H9 (cell line): Measurements from ENCODE around the gene ETFB. TPM values are rescaled to one million over a fixed set of nuclear protein-coding genes. Genes with fewer than 3 reads are reported as not detected.

Source experiments
- DNase-seq: peaks from one replicate; pipeline ENCODE4 v3.0.0-alpha.2; 2017
- H2AFZ ChIP-seq: one replicate; pipeline ENCODE4 v1.6.1; 2013; ENCODE audit warnings: mild to moderate bottlenecking, low read length, control low read depth, moderate library complexity
- H2AK5ac ChIP-seq: 2 replicates; pipeline ENCODE4 v1.6.1; 2013; ENCODE audit warnings: low read length, control low read depth, mixed read lengths; ENCODE audit not compliant: insufficient read length
- H2BK120ac ChIP-seq: one replicate; pipeline ENCODE4 v1.6.1; 2013; ENCODE audit warnings: low read depth, mild to moderate bottlenecking, low read length, control low read depth, inconsistent platforms; ENCODE audit not compliant: poor library complexity, severe bottlenecking
- H2BK12ac ChIP-seq: 2 replicates; pipeline ENCODE4 v1.6.1; 2013; ENCODE audit warnings: low read length, control low read depth, mixed read lengths, low read depth; ENCODE audit not compliant: insufficient read length
- H2BK15ac ChIP-seq: 2 replicates; pipeline ENCODE4 v1.6.1; 2013; ENCODE audit warnings: low read depth, low read length, control low read depth
- H2BK20ac ChIP-seq: one replicate; pipeline ENCODE4 v1.6.1; 2013; ENCODE audit warnings: low read depth, mild to moderate bottlenecking, low read length, control low read depth, inconsistent platforms; ENCODE audit not compliant: poor library complexity, severe bottlenecking
- H2BK5ac ChIP-seq: 2 replicates; pipeline ENCODE4 v1.6.1; 2013; ENCODE audit warnings: low read length, control low read depth, mixed read lengths; ENCODE audit not compliant: insufficient read length
- H3K14ac ChIP-seq: 2 replicates; pipeline ENCODE4 v1.6.1; 2013; ENCODE audit warnings: low read length, control low read depth; ENCODE audit not compliant: insufficient read depth
- H3K18ac ChIP-seq: 2 replicates; pipeline ENCODE4 v1.6.1; 2013; ENCODE audit warnings: low read depth, mild to moderate bottlenecking, mixed read lengths, low read length, control low read depth; ENCODE audit not compliant: insufficient read length
- H3K23ac ChIP-seq: 2 replicates; pipeline ENCODE4 v1.6.1; 2013; ENCODE audit warnings: low read length, control low read depth, mixed read lengths, low read depth; ENCODE audit not compliant: insufficient read length
- H3K23me2 ChIP-seq: 2 replicates; pipeline ENCODE4 v1.6.1; 2013; ENCODE audit warnings: low read depth, mild to moderate bottlenecking, mixed read lengths, low read length, control low read depth; ENCODE audit not compliant: insufficient read length, poor library complexity, severe bottlenecking
- H3K27ac ChIP-seq: 2 replicates; pipeline ENCODE4 v1.5.1; 2013; ENCODE audit warnings: low read length, control low read depth, mixed read lengths, low read depth; ENCODE audit not compliant: insufficient read length
- H3K27me3 ChIP-seq: 2 replicates; pipeline ENCODE4 v1.6.1; 2013; ENCODE audit warnings: low read length, control low read depth, inconsistent platforms; ENCODE audit not compliant: insufficient read depth
- H3K4ac ChIP-seq: 2 replicates; pipeline ENCODE4 v1.6.1; 2013; ENCODE audit warnings: low read depth, mild to moderate bottlenecking, control low read depth, inconsistent platforms, low read length, moderate library complexity
- H3K4me1 ChIP-seq: 2 replicates; pipeline ENCODE4 v1.6.1; 2013; ENCODE audit warnings: low read length, control low read depth, inconsistent platforms; ENCODE audit not compliant: insufficient read depth
- H3K4me2 ChIP-seq: 2 replicates; pipeline ENCODE4 v1.6.1; 2013; ENCODE audit warnings: low read length, control low read depth, mixed read lengths; ENCODE audit not compliant: insufficient read length, insufficient read depth
- H3K56ac ChIP-seq: 2 replicates; pipeline ENCODE4 v1.6.1; 2013; ENCODE audit warnings: low read depth, mild to moderate bottlenecking, mixed read lengths, low read length, control low read depth; ENCODE audit not compliant: insufficient read length
- H3K79me1 ChIP-seq: 2 replicates; pipeline ENCODE4 v1.6.1; 2013; ENCODE audit warnings: low read depth, mild to moderate bottlenecking, moderate library complexity, low read length, control low read depth, inconsistent platforms; ENCODE audit not compliant: insufficient read depth, poor library complexity, severe bottlenecking
- H3K79me2 ChIP-seq: 2 replicates; pipeline ENCODE4 v1.6.1; 2013; ENCODE audit warnings: low read length, control low read depth, inconsistent platforms; ENCODE audit not compliant: insufficient read depth
- H3K9ac ChIP-seq: 2 replicates; pipeline ENCODE4 v1.6.1; 2013; ENCODE audit warnings: low read length, control low read depth, mixed read lengths; ENCODE audit not compliant: insufficient read length; ENCODE audit errors: extremely low read depth
- H3K9me3 ChIP-seq: one replicate; pipeline ENCODE4 v1.6.1; 2013; ENCODE audit warnings: low read depth, low read length, inconsistent platforms; ENCODE audit not compliant: control insufficient read depth
- H3T11ph ChIP-seq: one replicate; pipeline ENCODE4 v1.6.1; 2013; ENCODE audit warnings: mild to moderate bottlenecking, low read length, control low read depth, inconsistent platforms
- H4K20me1 ChIP-seq: one replicate; pipeline ENCODE4 v1.6.1; 2013; ENCODE audit not compliant: control insufficient read depth, insufficient read length, insufficient read depth
- H4K5ac ChIP-seq: 2 replicates; pipeline ENCODE4 v1.6.1; 2013; ENCODE audit warnings: low read depth, mild to moderate bottlenecking, mixed read lengths, low read length, control low read depth; ENCODE audit not compliant: insufficient read length
- H4K8ac ChIP-seq: replicated peaks from 2 replicates; pipeline ENCODE4 v1.6.1; 2013; ENCODE audit warnings: low read length, control low read depth, mixed read lengths, low read depth; ENCODE audit not compliant: insufficient read length
- H4K91ac ChIP-seq: 2 replicates; pipeline ENCODE4 v1.6.1; 2013; ENCODE audit warnings: low read depth, mild to moderate bottlenecking, moderate library complexity, mixed read lengths, low read length, control low read depth; ENCODE audit not compliant: insufficient read length
- H3K27ac Mint-ChIP-seq, 3 experiments: 2 replicates in 2 of 3; 3 replicates in 1 of 3; pipeline ENCODE4 v1.8.0; 2020 to 2021; ENCODE audit warnings: mixed read lengths in 3 of 3, mild to moderate bottlenecking in 1 of 3, moderate library complexity in 1 of 3
- H3K27me3 Mint-ChIP-seq: 2 replicates; pipeline ENCODE4 v1.8.0; 2021; ENCODE audit warnings: low read depth, mild to moderate bottlenecking, moderate library complexity, mixed read lengths
- H3K36me3 Mint-ChIP-seq, 3 experiments: 2 replicates in 2 of 3; 3 replicates in 1 of 3; pipeline ENCODE4 v1.8.0; 2020 to 2021; ENCODE audit warnings: low read depth in 3 of 3, mixed read lengths in 3 of 3; ENCODE audit not compliant: insufficient read depth in 1 of 3
- H3K4me1 Mint-ChIP-seq, 2 experiments: 2 replicates each; pipeline ENCODE4 v1.8.0; 2020; ENCODE audit warnings: mixed read lengths in 2 of 2
- H3K4me3 Mint-ChIP-seq, 2 experiments: 2 replicates in 1 of 2; 3 replicates in 1 of 2; pipeline ENCODE4 v1.8.0; 2020 to 2021; ENCODE audit warnings: mild to moderate bottlenecking in 2 of 2, mixed read lengths in 2 of 2, moderate library complexity in 1 of 2
- H3K9me3 Mint-ChIP-seq, 2 experiments: 2 replicates in 1 of 2; 3 replicates in 1 of 2; pipeline ENCODE4 v1.8.0; 2020; ENCODE audit warnings: mild to moderate bottlenecking in 2 of 2, mixed read lengths in 2 of 2, moderate library complexity in 1 of 2
- WGBS: extraction: QIAGEN DNeasy Blood & Tissue Kit; methylation state at CpG from one replicate; pipeline ENCODE4 v1.1.7; 2013; ENCODE audit warnings: missing lambda C conversion rate, low lambda C conversion rate, mixed read lengths; ENCODE audit not compliant: insufficient read length; ENCODE audit errors: extremely low coverage; 5-methylcytosine and 5-hydroxymethylcytosine counted together
- total RNA-seq: library from RNA; stranded (reverse); gene quantifications from 2 replicates; pipeline ENCODE4 v1.2.1, GENCODE V29; 2021
- TF ChIP-seq, protein P1 (sequence below): fragments of 200-600 bp; sonication (generic); conservative IDR thresholded peaks from 3 replicates; pipeline ENCODE4 v1.8.0; 2021; ENCODE audit warnings: antibody characterized with exemption, mild to moderate bottlenecking

ETFB gene
- total RNA-seq, 1 experiment from 2014 or later, result 49.4 TPM

DNA sequence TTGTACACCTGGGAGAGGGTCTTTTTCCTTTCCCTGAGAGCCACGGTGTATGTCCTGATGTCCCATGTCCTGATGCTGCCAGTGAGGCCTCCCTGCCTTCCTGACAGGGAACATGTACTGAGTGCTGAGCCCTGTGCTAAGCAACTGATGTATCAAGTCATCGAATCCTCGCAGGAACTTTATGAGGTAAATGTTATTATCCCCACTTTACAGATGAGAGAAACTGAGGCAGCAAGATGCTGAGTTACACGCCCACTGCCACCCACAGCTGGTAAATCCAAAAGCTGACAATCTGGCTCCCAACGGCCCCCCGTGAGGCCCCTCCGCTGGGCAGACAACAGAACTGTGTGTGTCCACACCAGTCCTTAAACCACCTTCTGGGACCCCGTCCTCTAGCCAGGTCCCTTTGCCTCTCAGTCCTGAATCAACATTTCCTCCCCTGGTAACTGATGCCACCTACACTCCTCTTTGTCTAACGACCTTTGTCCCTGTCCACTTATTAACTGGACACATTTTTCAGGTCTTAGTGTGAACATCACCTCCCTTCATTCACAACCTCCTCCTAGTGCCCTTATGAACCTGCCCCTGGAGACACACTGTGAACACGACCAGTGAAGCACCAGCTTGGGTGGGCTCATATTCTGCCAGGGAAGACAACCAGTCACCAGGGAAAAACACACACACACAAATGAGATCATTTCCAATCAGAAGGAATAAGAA lies 18.8 kb downstream of the ETFB start:
- Histone ChIP-seq H3K4ac (no peak overlapping the region), H3K9me3 (no peaks in the 10 kb centered on the region), H2AFZ (no peak overlapping the region), H3K56ac (no peak overlapping the region), H3K9ac (no peak overlapping the region), H3K14ac (no peak overlapping the region), H3K27me3 (no peaks in the 10 kb centered on the region), H3K4me2 (no peak overlapping the region), H3K79me2 (no peaks in the 10 kb centered on the region), H3K4me1 (peaks cover 6% of the 10 kb centered on the region), H3K23me2 (no peaks in the 10 kb centered on the region), H2BK20ac (no peak overlapping the region), H4K8ac (no peak overlapping the region), H2BK12ac (no peak overlapping the region), H2BK5ac (no peak overlapping the region), H4K5ac (no peak overlapping the region), H3K23ac (no peak overlapping the region), H3T11ph (no peak overlapping the region), H3K18ac (no peak overlapping the region), H2BK15ac (no peak overlapping the region), H4K91ac (no peak overlapping the region), H4K20me1 (no peaks in the 10 kb centered on the region), H3K79me1 (no peaks in the 10 kb centered on the region), H2AK5ac (no peak overlapping the region), H3K27ac (no peak overlapping the region), H2BK120ac (no peak overlapping the region)
- peaks cover 7 to 8% of the 10 kb centered on the region in 2 experiments for H3K4me1 Mint-ChIP-seq
- no peak overlapping the region for H3K4me3 Mint-ChIP-seq
- no peak overlapping the region for H3K27ac Mint-ChIP-seq
- H3K9me3 Mint-ChIP-seq, result no peaks in the 10 kb centered on the region
- DNase-seq, result no peak
- H3K36me3 Mint-ChIP-seq, result peaks cover 2 to 28% (median 16%) of the 10 kb centered on the region in 3 experiments; a peak in 6 of 7 replicates
- WGBS, result no CpG with 5 or more reads among the region's 10 CpGs
- TF ChIP-seq, protein P1, sequence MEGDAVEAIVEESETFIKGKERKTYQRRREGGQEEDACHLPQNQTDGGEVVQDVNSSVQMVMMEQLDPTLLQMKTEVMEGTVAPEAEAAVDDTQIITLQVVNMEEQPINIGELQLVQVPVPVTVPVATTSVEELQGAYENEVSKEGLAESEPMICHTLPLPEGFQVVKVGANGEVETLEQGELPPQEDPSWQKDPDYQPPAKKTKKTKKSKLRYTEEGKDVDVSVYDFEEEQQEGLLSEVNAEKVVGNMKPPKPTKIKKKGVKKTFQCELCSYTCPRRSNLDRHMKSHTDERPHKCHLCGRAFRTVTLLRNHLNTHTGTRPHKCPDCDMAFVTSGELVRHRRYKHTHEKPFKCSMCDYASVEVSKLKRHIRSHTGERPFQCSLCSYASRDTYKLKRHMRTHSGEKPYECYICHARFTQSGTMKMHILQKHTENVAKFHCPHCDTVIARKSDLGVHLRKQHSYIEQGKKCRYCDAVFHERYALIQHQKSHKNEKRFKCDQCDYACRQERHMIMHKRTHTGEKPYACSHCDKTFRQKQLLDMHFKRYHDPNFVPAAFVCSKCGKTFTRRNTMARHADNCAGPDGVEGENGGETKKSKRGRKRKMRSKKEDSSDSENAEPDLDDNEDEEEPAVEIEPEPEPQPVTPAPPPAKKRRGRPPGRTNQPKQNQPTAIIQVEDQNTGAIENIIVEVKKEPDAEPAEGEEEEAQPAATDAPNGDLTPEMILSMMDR, result no peak
- peaks cover 2% of the 10 kb centered on the region for H3K27me3 Mint-ChIP-seq
